ENCODE data around the gene SOX9. TPM values are rescaled to one million over a fixed set of nuclear protein-coding genes. Genes with fewer than 3 reads are reported as not detected.
"Not testable (repeated sequence)": the region's sequence is repeated elsewhere in the genome, so short reads cannot be mapped to it uniquely, and the experiment has no call there.

SOX9 gene
- polyA plus RNA-seq, 3 donors, result 19.9 to 20.8 (median 19.9) TPM

- no peak for DNase-seq (ENCODE audit: extremely low read depth in 1 of 11, low read depth in 9 of 11, low spot score in 4 of 11)
Measured at GRCh38 chr17:72122010-72122764, 1.4 kb downstream of the SOX9 start.

DNA sequence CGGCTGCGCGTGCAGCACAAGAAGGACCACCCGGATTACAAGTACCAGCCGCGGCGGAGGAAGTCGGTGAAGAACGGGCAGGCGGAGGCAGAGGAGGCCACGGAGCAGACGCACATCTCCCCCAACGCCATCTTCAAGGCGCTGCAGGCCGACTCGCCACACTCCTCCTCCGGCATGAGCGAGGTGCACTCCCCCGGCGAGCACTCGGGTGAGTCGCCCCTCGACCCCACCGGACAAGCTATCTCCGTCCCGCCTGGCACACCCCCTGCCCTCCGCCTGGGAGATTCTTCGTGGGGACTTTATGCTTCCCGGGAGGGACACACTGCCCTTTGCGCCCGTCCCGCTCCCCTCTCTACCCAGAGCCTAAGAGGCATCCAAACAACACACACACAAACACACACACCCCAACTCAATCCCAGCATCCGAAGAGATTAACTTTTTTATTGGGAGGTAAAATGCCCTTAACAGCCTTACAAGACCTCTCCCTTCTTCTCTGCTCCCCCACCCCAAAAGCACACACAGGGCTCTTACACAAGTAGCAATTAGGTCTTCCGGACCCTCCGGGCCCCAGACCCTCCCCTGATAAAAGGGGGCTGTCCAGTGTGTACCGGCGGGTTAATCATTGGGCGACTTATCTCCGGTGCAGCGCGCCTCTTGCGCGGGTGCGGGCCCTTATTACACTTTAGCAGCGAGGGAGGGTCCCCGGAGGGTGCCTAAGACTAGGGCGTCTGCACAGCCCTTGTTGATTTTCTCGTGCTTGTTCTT is 2.1 kb downstream of the SOX9 start:
- no peak for DNase-seq (ENCODE audit: extremely low read depth in 1 of 11, low read depth in 9 of 11, low spot score in 4 of 11)

GRCh38 chr17:72123530-72124437 is 3.0 kb downstream of the SOX9 start:
- DNase-seq (ENCODE audit: extremely low read depth in 1 of 11, low read depth in 9 of 11, low spot score in 4 of 11), result no peak

DNA sequence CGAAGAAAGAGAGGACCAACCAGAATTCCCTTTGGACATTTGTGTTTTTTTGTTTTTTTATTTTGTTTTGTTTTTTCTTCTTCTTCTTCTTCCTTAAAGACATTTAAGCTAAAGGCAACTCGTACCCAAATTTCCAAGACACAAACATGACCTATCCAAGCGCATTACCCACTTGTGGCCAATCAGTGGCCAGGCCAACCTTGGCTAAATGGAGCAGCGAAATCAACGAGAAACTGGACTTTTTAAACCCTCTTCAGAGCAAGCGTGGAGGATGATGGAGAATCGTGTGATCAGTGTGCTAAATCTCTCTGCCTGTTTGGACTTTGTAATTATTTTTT is 3.6 kb downstream of the SOX9 start:
- DNase-seq (ENCODE audit: extremely low read depth in 1 of 11, low read depth in 9 of 11, low spot score in 4 of 11), result no peak

GRCh38 chr17:72125226-72125651 is 4.4 kb downstream of the SOX9 start:
- DNase-seq (ENCODE audit: extremely low read depth in 1 of 11, low read depth in 9 of 11, low spot score in 4 of 11), result no peak

GRCh38 chr17:72125742-72126141 is 4.9 kb downstream of the SOX9 start:
- DNase-seq (ENCODE audit: extremely low read depth in 1 of 11, low read depth in 9 of 11, low spot score in 4 of 11), result no peak

DNA sequence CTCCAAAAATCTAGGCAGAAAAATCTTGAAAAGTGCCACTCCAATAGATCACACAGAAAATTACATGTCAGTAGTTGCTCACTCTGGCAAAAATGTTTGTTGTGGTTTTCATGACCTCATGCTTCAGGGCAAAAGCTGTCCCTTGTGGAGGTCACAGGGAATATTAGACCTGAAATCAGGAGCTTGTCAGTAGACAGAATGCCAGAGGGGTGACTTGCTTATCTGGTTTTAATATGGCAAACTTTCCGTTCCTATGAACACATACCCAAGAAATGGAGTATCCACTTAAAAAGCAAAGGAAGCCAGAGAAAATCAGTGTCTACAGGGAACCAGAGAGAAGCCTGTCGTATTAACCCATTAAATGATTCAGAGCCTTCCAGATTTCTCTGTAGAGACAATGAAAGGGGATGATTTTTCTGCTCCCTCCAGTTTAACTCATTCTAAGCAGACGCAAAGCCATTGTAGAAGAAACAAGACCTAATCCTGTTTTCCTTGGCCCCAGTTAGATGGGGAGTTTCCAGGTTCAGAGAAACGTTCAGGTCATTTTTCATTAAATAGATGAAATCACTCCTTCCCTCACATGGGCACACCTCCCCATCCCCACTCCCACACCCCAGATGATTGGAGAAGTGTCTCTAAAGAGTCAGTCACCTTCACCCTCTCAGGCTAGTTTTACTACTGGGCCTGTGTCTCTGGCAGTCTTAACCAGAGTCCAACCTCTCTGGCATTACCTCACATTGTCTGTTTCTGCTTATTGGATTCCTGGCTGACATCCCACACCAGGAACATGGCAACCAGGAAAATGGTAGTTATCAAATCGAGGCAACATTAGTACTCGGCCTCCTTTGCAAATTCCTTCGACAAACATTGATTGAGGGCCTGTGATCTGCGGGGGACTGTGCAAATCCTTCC is 6.0 kb downstream of the SOX9 start:
- DNase-seq (ENCODE audit: extremely low read depth in 1 of 11, low read depth in 9 of 11, low spot score in 4 of 11), result no peak

DNA sequence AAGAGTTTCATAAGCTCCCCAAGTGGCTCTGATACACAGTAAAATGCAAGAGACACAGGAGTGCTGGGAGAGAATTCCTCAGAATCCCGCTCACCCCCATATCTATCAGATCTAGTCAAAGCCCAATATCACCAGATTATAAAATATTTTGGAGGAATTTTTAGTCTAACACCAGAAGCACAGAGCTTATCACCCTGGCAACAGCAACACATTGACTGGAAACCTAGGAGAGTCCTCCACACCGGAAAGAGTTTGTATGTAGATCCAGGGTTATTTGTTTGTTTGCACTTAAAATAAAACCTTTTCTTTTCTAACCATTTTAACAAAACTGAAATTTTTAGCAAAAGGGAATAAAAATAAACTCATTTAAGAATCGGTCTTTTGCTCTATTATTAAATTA is 7.2 kb downstream of the SOX9 start:
- DNase-seq (ENCODE audit: extremely low read depth in 1 of 11, low read depth in 9 of 11, low spot score in 4 of 11), result no peak

DNA sequence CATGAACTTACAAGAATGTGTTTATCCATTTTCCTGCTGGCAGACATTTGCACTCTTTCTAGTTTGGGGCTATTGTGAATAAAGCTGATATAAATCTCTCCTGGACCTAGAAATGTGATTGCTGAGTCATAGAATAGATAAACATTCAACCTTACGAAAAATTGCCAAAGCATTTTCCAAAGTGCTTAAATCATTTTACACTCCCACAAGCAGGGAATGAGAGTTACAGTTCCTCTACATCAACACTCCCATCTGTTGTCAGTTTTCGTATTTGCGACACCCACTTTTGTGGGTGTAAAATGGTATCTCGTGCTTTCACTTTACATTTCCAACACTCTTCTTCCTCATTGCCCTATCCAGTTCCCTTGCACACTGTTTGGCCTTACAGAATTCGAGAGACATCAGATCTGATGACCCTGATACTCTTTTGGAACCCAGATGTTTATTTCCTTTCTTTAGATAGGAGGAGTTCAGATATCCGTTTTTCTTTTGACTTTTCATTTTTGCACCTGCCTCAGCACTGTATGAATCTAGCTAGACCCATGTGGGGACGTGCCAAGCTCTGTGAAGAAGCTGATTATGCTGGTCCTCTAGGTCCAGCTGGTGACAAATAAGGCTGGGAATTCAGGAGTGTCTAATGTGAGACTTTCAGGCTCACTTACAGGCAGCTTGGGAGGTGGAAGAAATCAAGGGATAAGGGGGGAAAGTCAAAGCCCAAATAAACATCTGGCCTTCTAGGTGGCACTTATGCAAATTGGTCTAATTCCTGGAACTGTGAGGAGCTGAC is 14.0 kb downstream of the SOX9 start:
- no peak for DNase-seq (ENCODE audit: extremely low read depth in 1 of 11, low read depth in 9 of 11, low spot score in 4 of 11)

DNA sequence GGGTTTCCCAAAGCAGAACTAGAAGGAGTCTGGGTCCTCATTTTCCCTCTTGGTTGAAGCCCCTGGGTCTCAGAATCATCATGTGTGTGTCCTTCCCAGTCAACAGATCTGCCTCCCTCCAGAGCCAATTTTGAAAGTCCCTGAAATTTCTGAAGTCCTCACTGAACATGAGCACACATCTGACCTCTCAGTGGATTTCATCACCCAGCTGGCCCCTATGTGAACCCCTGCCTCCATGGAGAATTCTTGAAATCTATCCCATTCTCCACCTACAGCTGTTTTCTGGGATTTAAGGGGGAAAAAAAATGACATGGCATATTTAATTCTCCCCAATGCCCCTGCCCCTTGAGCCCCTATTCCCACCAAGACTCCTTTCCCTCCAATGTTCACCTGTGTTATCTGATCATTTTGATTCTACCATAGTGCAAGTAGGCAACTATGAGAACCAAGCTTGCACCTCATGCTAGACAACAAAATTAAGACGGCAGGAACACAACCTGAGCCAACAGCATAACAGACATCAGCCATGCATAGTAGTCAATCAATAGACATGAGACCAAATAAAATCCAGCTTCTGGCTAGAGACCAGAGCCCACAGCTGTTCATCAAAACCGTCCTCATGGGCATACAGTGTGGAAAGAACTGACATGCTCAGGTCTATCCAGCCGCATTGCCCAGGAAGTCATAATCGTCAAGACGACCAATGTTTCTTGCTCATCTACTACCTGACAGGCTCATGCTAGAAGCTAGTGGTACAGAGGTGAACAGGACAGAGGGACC is 14.9 kb downstream of the SOX9 start:
- DNase-seq (ENCODE audit: extremely low read depth in 1 of 11, low read depth in 9 of 11, low spot score in 4 of 11), result no peak

- no peak for DNase-seq (ENCODE audit: extremely low read depth in 1 of 11, low read depth in 9 of 11, low spot score in 4 of 11)
Measured at GRCh38 chr17:72136692-72137091, 15.9 kb downstream of the SOX9 start.

- DNase-seq (ENCODE audit: extremely low read depth in 1 of 11, low read depth in 9 of 11, low spot score in 4 of 11), result no peak
Measured at GRCh38 chr17:72137161-72137560, 16.3 kb downstream of the SOX9 start.

DNA sequence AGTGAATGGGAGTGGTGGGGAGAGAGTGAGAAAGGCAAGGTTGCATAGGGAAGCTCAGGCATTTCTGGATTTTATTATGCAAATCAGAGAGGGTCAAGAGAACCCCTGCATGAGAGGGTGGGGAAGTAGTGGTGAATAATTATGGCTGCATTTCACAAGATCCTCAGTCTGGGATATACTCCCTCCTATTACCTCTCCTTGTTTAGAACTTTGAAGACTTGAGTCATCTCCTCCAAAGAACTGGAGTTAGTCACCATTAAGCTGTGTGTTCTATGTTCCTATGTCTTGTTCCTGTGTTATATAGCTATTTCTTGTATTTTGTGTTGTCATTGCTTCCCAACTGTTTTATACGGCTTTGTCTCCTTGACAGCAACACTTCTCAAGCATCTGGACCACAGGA is 18.4 kb downstream of the SOX9 start:
- no peak for DNase-seq (ENCODE audit: extremely low read depth in 1 of 11, low read depth in 9 of 11, low spot score in 4 of 11)

GRCh38 chr17:72141336-72141735 is 20.5 kb downstream of the SOX9 start:
- no peak for DNase-seq (ENCODE audit: extremely low read depth in 1 of 11, low read depth in 9 of 11, low spot score in 4 of 11)

DNA sequence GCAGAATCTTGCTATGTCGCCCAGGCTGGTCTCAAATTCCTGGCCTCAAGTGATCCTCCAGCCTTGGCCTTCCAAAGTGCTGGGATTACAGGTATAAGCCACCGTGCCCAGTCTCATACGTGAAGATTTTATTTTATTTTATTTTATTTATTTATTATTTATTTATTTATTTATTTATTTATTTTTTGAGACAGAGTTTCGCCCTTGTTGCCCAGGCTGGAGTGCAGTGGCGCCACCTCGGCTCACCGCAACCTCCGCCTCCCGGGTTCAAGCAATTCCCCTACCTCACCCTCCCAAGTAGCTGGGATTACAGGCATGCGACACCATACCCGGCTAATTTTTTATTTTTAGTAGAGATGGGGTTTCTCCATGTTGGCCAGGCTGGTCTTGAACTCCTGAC is 21.3 kb downstream of the SOX9 start:
- not testable (repeated sequence) for DNase-seq (ENCODE audit: extremely low read depth in 1 of 11, low read depth in 9 of 11, low spot score in 4 of 11)

- no peak for DNase-seq (ENCODE audit: extremely low read depth in 1 of 11, low read depth in 9 of 11, low spot score in 4 of 11)
Measured at GRCh38 chr17:72142614-72143013, 21.8 kb downstream of the SOX9 start.

DNA sequence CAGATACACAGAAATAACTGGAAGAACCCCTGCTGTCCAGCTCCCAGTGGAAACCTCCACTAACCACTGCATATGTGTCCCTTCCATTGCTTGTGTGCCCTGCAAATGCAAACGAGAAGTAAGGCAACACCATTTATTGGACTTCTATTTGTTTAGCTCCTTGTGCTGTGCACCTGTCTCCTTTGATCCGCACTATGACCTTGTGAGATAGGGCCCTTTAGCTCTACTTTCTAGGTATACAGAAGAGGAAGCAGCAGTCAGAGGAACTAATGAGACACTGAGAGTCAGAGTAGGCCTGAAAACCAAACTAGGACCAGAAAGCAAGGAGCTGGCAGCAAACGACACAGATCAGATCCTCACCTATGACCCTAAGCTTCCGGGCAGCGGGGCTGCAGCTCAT is 22.4 kb downstream of the SOX9 start:
- no peak for DNase-seq (ENCODE audit: extremely low read depth in 1 of 11, low read depth in 9 of 11, low spot score in 4 of 11)
